GM19438 (cell line): ENCODE results near the gene ACTA2.
A peak's percentile ranks its signal among the peaks of the same experiment; 100 is the strongest.

Source experiments
- ATAC-seq: cut with Tn5 transposase; IDR thresholded peaks from one replicate; pipeline ENCODE4 v1.9.1; 2021; ENCODE audit warnings: low read depth; ENCODE audit not compliant: unreplicated experiment

ACTA2 gene

GRCh38 chr10:88898727-88899126, 53.8 kb downstream of the ACTA2 start:
- ATAC-seq, result no peak

GRCh38 chr10:88896994-88897853, 55.3 kb downstream of the ACTA2 start:
- no peak for ATAC-seq

- ATAC-seq, result no peak
Measured at GRCh38 chr10:88896372-88896993, 56.1 kb downstream of the ACTA2 start.

GRCh38 chr10:88895250-88895649, 57.3 kb downstream of the ACTA2 start:
- ATAC-seq, result no peak

- no peak for ATAC-seq
Measured at GRCh38 chr10:88893611-88894010, 59.0 kb downstream of the ACTA2 start.

GRCh38 chr10:88892222-88892967, 60.2 kb downstream of the ACTA2 start:
- no peak for ATAC-seq

GRCh38 chr10:88890681-88891381, 61.7 kb downstream of the ACTA2 start:
- no peak for ATAC-seq

- peak; percentile 50 for ATAC-seq
Measured at GRCh38 chr10:88889559-88890337, 62.8 kb downstream of the ACTA2 start.

GRCh38 chr10:88888810-88889445, 63.6 kb downstream of the ACTA2 start:
- no peak for ATAC-seq

- no peak for ATAC-seq
Measured at GRCh38 chr10:88886557-88886956, 66.0 kb downstream of the ACTA2 start.
